Urothelium cell line (cell line): Measurements from ENCODE around the gene TMEM200A.

Experiments used
- DNase-seq: peaks from one replicate; pipeline ENCODE4 v3.0.0; 2011; ENCODE audit warnings: low spot score, mixed read lengths
- FAIRE-seq: peaks from 2 replicates; lab custom pipeline; 2011; peaks lifted over from hg19 to GRCh38; lab: Jason Lieb, UNC

Gene TMEM200A

DNA sequence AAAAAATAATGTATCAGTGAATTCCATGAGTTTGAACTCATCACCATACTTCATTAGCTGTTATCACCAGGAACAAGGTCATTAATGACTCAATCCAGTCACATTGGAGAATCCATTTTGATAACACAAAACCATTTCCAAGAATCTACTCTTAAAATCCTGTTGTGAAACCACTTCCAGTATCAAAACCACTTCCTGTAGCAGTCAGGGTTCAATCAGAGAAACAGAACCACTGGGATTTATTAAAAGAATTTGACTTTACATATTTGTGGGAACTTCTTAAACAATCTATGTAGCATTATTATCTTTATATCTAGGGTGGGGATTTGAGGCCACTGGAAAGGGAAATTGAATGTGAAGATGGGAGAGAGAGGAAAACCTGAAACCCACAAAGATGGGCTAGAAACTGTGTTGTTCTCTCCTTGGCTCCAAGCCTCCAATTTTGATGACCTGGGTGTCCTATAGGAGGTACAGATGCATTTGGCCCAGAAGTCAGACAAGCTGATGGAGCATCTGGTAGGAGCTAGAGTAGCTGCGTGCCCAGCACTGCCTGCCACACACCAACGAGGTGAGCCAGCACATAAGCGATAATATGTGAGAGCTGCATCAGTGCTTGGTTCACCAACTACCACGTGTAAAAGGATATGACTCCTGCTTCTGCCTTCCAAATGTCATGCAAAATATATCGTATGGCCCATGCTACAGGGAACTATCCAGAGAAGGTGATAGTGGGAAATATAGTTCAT is 117.0 kb downstream of the TMEM200A start:
- no peak for FAIRE-seq

GRCh38 chr6:130485870-130486269 is 120.1 kb downstream of the TMEM200A start:
- FAIRE-seq, result no peak

More for the DNA sequence above, 117.0 kb downstream of the TMEM200A start:
- no peak for DNase-seq

GRCh38 chr6:130486417-130486816 is 120.6 kb downstream of the TMEM200A start:
- DNase-seq (no peak), FAIRE-seq (no peak)

More at GRCh38 chr6:130485870-130486269, 120.1 kb downstream of the TMEM200A start:
- no peak for DNase-seq

GRCh38 chr6:130489514-130489913 is 123.7 kb downstream of the TMEM200A start:
- no peak for DNase-seq
- no peak for FAIRE-seq
